ENCODE data around the gene DMD. TPM values are rescaled to one million over a fixed set of nuclear protein-coding genes. Genes with fewer than 3 reads are reported as not detected.
"Not testable (repeated sequence)": the region's sequence is repeated elsewhere in the genome, so short reads cannot be mapped to it uniquely, and the experiment has no call there.

The DMD gene
- total RNA-seq, 6 experiments from 2014 or later, result 4.9 to 6.0 (median 5.5) TPM

- H3K4me3 Mint-ChIP-seq, result peak overlapping the region; percentile 68
These were observed 1728.0 kb downstream of the DMD start for GRCh38 chrX:31483336-31483735.

GRCh38 chrX:31480696-31481095 is 1730.7 kb downstream of the DMD start:
- TF ChIP-seq, protein P1, sequence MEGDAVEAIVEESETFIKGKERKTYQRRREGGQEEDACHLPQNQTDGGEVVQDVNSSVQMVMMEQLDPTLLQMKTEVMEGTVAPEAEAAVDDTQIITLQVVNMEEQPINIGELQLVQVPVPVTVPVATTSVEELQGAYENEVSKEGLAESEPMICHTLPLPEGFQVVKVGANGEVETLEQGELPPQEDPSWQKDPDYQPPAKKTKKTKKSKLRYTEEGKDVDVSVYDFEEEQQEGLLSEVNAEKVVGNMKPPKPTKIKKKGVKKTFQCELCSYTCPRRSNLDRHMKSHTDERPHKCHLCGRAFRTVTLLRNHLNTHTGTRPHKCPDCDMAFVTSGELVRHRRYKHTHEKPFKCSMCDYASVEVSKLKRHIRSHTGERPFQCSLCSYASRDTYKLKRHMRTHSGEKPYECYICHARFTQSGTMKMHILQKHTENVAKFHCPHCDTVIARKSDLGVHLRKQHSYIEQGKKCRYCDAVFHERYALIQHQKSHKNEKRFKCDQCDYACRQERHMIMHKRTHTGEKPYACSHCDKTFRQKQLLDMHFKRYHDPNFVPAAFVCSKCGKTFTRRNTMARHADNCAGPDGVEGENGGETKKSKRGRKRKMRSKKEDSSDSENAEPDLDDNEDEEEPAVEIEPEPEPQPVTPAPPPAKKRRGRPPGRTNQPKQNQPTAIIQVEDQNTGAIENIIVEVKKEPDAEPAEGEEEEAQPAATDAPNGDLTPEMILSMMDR (IDR thresholded peaks at IDR 0.05), result no peak
- no peak for DNase-seq
- no peaks in the 10 kb centered on the region for H3K9me3 Mint-ChIP-seq
- H3K27me3 Mint-ChIP-seq (ENCODE audit: insufficient read depth), result no peaks in the 10 kb centered on the region
- H3K36me3 Mint-ChIP-seq (ENCODE audit: low read depth), result peaks cover 6% of the 10 kb centered on the region
- no peak overlapping the region for H3K27ac Mint-ChIP-seq
- H3K4me3 Mint-ChIP-seq, result no peak overlapping the region
- H3K4me1 Mint-ChIP-seq (ENCODE audit: low read depth), result peaks cover 22% of the 10 kb centered on the region

More at GRCh38 chrX:31483336-31483735, 1728.0 kb downstream of the DMD start:
- peaks cover 6% of the 10 kb centered on the region for H3K36me3 Mint-ChIP-seq (ENCODE audit: low read depth)
- H3K27me3 Mint-ChIP-seq (ENCODE audit: insufficient read depth), result no peaks in the 10 kb centered on the region
- H3K9me3 Mint-ChIP-seq, result no peaks in the 10 kb centered on the region
- peaks cover 16% of the 10 kb centered on the region for H3K4me1 Mint-ChIP-seq (ENCODE audit: low read depth)
- peak; percentile 38 for DNase-seq
- TF ChIP-seq, protein P1 (IDR thresholded peaks at IDR 0.05), result no peak
- peak overlapping the region; percentile 50 for H3K27ac Mint-ChIP-seq

GRCh38 chrX:31471229-31471628 is 1740.1 kb downstream of the DMD start:
- TF ChIP-seq, protein P1 (IDR thresholded peaks at IDR 0.05), result no peak
- Mint-ChIP-seq H3K9me3 (no peaks in the 10 kb centered on the region), H3K4me3 (no peak overlapping the region), H3K27me3 (ENCODE audit: insufficient read depth) (no peaks in the 10 kb centered on the region; the same call in 1 of the 2 replicates), H3K36me3 (ENCODE audit: low read depth) (no peaks in the 10 kb centered on the region), H3K27ac (no peak overlapping the region), H3K4me1 (ENCODE audit: low read depth) (no peaks in the 10 kb centered on the region)
- no peak for DNase-seq

DNA sequence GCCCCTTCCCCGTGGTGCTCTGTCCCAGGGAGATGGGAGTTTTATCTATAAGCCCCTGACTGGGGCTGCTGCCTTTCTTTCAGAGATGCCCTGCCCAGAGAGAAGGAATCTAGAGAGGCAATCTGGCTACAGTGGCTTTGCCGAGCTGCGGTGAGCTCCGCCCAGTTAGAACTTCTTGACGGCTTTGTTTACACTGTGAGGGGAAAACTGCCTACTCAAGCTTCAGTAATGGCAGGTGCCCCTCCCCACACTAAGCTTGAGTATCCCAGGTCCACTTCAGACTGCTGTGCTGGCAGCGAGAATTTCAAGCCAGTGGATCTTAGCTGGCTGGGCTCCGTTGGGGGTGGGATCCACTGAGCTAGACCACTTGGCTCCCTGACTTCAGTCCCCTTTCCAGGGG is 1740.6 kb downstream of the DMD start:
- H3K4me3 Mint-ChIP-seq; H3K27ac Mint-ChIP-seq; H3K27me3 Mint-ChIP-seq (ENCODE audit: insufficient read depth); H3K4me1 Mint-ChIP-seq (ENCODE audit: low read depth); DNase-seq; H3K9me3 Mint-ChIP-seq; H3K36me3 Mint-ChIP-seq (ENCODE audit: low read depth): not testable (repeated sequence)

DNA sequence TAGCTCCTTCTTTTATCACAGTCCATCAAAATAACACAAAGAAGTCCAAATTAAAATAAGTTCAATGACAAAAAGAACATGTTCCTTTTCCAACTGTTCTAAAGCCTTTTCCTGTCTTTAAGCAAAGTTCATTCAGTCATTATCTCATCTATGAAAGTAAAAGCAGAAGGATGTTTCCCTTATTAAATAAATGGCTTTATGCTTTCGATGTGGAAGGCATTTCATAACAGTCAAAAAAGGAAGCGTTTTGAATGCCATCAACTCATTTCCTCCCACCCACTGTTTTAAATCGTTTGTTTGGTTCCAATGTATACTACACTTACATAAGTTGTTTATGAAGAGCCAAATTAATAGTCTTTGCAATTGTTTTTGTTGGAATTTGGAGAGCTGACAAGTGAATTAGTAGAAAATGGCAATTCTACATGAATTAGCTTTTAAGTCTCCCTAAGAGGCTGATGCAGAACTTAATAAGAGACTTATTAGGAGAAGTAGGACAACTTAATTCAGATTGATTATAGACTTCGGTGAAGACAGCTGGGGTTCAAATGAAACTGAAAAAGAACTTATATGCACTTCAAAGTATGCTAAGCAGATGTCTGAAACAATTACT is 1746.9 kb downstream of the DMD start:
- no peak for DNase-seq
- Mint-ChIP-seq H3K4me1 (ENCODE audit: low read depth) (peaks cover 17% of the 10 kb centered on the region), H3K4me3 (no peak overlapping the region), H3K27ac (no peak overlapping the region), H3K9me3 (no peaks in the 10 kb centered on the region), H3K36me3 (ENCODE audit: low read depth) (no peaks in the 10 kb centered on the region), H3K27me3 (ENCODE audit: insufficient read depth) (no peaks in the 10 kb centered on the region; the same call in 1 of the 2 replicates)
- TF ChIP-seq, protein P1 (IDR thresholded peaks at IDR 0.05), result no peak

- TF ChIP-seq, protein P1 (IDR thresholded peaks at IDR 0.05), result no peak
- Mint-ChIP-seq H3K36me3 (ENCODE audit: low read depth) (no peaks in the 10 kb centered on the region), H3K27me3 (ENCODE audit: insufficient read depth) (no peaks in the 10 kb centered on the region), H3K27ac (no peak overlapping the region), H3K4me3 (no peak overlapping the region), H3K9me3 (no peaks in the 10 kb centered on the region), H3K4me1 (ENCODE audit: low read depth) (peaks cover 23% of the 10 kb centered on the region)
- no peak for DNase-seq
These were observed 1750.1 kb downstream of the DMD start for GRCh38 chrX:31461266-31461665.

All from HFFc6 (cell line).